RCC 7860 (cell line): ENCODE data around the gene TFAP2D.

Experiments used
- DNase-seq: peaks from one replicate; pipeline ENCODE4 v3.0.0-alpha.2; 2015; ENCODE audit warnings: low spot score
- FAIRE-seq: peaks from 2 replicates; lab custom pipeline; 2012; peaks lifted over from hg19 to GRCh38; lab: Jason Lieb, UNC

Gene TFAP2D

DNA sequence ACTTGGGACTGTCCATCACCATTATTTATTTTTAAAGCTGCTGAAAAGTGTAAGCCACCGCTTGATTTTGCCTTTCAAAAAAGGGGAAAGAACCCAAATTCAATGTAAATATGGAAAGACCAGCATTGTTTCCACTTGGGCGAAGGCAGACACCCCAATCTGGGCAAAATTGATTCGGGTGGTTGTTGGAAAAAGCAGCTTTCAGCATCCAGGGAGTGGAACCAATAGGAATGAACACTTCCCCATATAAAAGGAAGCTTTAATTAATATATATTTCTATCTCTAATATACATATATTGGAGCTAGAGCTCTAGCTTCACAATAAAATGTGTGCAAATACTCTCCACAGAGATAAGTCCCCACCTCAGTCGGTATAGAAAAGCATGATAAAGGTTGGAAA, at the start of gene TFAP2D:
Gene TFAP2D (plus strand): TSS at position 301 of the 400 bp plus-strand sequence. CDS start 530 bp downstream, outside the sequence.
- FAIRE-seq (no peak), DNase-seq (no peak)

DNA sequence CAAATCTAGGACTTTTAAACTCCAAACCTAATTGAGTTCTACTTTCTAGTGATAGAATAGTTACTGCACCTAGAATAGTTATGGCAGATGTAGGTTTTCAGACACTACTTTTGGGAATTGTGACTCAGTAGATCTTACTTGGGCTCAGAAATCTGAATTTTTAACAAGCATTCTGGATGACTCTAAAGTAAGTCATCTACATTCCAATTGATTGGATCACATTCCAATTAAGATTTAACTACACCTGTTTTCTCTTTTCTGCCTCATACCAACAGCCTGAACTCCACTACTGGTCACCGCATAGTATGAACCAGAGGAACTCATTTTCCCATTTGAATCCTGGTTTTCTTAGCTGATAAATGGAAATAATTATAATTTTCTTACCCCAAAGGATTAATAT, 49.5 kb upstream of the TFAP2D start:
- no peak for FAIRE-seq
- DNase-seq, result no peak

DNA sequence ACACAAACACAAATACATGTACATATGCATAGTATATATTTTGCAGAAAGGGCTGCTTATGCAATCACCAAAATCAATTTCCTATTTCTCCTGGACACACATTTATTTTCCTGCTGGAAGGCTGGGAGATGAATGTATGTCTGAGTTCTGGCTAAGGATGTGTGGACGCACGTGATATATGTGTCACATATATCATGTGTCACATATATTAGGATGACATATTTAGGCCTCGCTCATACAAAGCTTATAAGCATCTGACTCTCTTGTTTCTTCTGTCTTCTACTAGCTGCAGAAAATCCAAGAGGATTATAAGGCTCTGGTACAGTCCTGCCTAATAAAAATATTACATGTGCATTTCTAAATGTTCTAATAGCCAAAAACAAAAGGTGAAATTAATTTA, 47.2 kb upstream of the TFAP2D start:
- FAIRE-seq, result no peak
- DNase-seq, result no peak

DNA sequence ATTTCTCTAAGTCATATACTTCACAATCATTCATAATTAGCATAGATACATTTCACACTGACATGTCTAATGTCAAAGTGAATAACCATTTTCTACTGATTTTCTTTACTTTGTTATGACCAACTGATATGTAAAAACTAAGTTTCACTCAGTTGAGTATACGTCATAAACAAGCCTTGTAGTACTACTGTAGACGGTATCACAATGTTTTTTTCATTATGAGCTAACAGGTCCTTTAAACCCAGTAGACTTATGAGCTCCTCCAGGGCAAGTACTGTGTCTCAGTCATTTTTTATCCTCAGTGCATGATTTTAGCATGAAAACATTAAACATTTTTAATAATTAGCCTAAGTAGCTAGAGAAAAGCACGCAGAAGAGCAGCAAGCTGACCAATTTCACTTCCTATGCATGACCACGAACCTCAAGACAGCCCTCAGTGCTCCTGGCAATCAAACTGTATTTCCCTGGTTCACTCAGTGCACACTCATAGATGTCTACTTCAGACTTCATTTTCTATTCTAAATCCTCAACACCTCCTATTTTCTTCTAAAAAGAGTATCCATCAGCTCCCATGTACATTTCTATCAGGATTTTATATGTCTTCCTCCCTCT, 32.0 kb upstream of the TFAP2D start:
- DNase-seq, result no peak
- FAIRE-seq, result no peak

DNA sequence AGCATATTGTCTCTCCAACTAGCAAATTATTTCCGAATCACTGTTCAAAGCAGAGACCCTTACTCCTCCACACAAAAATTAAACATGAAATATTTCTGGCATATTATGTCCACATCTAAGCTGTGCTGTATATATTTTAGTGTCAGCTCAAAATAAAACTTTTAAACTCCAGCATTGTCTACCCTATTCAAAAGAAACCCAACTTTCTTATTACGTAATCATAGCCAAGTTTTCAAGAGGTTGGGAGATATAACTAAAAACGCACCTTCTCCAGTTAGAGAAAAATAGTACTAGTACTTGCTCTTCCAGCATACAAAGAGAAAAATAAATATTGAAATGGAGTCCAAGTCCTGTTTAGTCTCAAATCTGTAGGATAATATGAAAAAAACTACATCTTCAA, 24.1 kb upstream of the TFAP2D start:
- DNase-seq (no peak), FAIRE-seq (no peak)

DNA sequence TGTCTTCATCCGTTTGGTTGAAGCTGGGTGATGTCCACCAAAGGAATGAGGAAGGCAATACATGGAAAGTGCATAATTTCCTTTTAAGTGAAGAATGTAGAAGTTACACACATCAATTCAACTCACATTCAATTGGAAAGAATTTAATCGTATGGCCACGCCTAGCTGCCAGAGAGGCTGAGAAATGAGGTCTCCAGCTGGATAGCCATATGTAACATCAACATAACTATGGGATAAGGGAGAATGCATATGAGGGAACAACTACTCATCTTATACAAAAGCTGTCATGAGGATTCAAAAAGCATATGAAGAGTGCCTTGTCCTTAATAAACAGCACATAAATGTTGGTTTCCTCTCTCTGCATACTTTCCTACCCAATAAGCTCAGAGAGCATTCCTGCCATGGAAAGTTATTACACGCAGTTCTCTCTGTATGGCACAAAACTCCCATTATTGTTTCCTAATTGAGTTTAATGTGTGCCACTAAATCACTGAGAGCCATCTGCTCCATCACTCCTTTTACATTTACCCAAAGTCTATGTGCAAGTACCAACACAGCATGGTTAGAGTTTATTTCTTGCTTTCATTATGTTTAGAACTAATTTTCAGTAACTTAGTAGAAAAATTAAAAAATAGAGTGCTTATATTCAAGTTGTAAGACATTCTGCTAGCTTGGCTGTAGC, 21.4 kb upstream of the TFAP2D start:
- FAIRE-seq, result no peak

DNA sequence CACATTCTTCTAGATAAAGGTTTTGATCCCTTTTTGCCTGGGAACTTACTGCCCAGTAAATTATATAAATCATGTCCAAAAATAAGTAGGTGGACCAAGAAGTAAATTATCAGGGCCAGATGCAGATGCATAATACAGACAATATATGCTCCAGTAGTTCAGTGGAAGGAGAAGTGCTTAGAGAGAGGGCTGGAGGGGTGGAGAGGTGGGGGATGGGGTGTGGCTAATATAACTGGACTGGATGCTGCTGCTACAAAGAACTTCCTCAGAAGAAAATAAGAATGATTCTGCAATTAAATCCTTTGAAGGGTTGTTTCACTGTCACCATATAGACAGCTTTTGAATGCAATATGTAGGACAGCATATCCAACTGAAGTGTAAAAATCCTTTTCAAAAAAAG, 14.8 kb upstream of the TFAP2D start:
- FAIRE-seq, result no peak
- no peak for DNase-seq

More for the DNA sequence above, 21.4 kb upstream of the TFAP2D start:
- no peak for DNase-seq

DNA sequence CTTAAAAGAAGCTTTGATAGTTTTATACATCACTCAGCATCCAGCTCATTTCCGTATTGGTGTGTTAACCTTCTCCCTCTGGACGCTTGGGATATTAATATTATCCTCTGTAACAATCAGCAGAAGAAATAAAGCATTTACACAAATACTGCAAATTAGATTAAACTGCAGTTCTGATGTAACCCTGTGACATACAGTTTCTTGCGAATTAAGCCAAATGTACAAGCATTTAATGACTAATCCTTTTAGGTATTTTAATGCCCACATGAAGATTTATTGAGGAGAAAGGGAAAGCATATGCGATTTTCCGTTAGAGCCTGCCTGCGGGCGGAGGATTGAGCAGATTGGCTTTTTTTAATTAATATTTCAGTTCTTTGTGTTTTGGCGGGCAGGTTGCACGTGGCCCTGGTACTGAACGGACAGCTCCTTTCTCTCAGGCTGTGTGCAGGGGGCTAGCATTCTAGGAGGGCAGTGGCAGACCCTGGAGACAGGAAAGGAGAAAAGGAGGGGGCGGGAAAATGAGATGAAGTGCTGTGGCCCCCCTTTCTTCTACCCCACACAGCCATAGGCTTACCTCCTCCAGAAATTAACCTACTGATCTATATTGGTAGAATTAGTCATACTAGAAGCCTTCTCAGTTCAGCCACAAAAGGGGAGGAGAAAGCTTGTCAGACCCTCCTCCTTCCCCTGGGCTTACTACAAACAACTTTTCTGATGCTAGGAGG, 14.1 kb upstream of the TFAP2D start:
- FAIRE-seq, result no peak
- no peak for DNase-seq

DNA sequence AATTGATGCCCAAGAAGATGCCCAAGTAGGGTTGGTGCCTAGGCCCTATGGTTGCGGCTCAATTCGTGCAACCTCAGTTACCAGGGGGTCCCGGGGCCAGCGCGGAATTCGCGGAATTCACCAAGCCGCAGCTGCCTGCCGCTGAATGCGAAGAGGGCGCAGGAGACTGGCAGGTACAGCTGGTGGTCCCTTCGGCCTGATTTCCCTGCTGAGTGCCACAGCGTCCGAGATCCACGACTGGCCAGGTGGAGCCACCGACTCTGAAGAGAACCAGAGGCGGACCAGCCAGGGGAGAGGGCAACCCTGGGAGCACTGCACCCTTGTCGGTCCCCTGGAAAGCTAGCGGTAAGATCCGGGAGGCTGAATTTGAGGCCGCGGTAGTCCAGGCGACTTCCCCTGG, 6.8 kb upstream of the TFAP2D start:
- no peak for FAIRE-seq

DNA sequence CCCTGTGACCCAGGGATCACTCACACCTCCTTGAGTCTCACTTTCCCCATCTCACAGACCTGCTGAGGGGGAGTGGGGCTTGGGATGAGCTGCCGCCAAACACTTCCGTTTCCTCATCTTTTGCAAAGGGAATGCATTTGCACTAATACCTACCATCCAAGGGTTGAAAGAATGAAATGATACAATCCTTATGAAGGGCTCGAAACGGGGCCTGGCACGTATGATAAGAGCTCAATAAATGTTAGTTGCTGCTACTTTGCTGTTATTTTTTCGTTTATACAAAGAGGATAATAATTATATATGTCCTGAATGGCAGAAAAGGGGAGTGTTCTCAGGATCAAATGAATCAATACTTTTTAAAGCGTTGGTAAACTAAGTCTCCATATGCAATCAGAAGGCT, 6.1 kb upstream of the TFAP2D start:
- no peak for FAIRE-seq
- DNase-seq, result no peak

More for the DNA sequence above, 6.8 kb upstream of the TFAP2D start:
- DNase-seq, result no peak

DNA sequence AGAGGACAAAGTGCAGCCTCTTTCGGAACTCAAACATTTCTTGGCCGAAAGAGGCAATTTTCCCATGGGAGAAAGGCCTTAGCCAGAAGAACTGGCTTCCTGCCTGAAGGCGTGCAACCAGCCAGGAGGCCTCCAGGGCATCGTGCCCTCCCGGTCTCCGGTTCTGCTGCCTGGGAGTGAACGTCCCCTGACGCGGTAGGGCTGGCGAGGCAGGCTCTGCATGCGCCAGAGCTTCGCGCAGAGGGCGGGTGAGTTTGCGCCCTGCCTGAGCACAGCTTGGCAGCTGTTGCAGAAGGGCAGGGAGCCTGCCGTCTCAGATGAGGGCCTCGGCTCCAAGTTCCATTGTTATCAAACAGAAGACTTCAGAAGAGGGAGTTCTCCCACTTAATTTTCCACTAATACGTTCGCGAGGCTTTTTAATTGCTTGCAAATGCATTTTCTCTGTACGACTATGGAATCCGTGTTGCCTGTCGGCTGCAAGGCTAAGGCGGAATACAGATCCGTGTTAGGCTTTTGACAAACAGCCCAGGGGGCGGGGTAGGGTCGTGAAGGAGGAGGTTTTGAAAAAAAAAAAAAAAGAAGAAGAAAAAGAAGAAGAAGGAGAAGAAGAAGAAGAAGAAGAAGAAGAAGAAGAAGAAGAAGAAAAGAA, 5.5 kb upstream of the TFAP2D start:
- no peak for FAIRE-seq

DNA sequence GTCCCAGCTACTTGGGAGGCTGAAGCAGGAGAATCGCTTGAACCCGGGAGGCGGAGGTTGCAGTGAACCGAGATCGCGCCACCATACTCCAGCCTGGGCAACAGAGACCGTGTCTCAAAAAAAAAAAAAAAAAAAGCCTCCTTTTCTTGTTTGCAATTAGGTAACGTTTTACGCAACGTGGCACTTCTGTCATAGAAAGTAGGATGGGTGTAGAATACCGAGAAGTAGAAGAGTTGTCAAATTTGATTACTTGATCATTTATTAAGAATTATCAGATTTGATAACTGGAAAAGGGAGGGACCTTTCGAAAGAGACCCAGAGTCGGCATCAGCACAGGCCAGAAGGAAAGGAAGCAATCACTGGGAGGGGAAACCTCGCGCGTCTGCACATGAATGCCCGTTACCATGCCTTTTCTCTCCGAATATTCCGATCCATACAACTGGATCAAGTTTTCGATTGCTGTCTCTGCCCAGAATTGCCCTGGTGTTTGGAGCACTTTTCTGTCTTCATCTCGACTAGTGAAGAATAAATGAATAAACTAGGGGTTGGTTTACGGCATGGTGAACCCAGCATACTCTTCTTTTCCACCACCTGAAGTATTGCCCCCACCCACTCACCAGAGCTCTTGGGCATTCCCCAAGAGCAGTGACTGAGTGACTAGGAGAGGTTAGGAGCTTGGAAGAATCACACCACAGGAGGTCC, 4.5 kb upstream of the TFAP2D start:
- FAIRE-seq (no peak), DNase-seq (no peak)

More for the DNA sequence above, 5.5 kb upstream of the TFAP2D start:
- DNase-seq, result no peak

DNA sequence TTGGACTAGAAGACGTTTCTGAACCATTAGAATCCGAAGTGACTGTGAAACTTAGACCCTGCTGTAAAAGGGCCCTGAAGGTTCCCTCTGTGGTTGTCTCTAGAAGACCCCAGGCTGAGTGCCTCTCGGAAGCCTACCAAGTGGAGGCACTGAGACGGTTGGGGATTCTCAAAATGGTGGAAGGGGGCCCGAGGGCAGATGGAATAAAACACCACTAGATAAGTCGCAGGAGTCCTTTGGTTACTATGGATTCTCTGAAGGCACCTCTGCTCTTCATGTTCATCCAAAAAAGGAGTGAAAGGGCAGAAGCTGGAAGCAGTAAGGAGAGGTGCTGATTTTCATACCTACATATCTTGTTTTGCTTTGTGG, 4.0 kb upstream of the TFAP2D start:
- FAIRE-seq (no peak), DNase-seq (no peak)

DNA sequence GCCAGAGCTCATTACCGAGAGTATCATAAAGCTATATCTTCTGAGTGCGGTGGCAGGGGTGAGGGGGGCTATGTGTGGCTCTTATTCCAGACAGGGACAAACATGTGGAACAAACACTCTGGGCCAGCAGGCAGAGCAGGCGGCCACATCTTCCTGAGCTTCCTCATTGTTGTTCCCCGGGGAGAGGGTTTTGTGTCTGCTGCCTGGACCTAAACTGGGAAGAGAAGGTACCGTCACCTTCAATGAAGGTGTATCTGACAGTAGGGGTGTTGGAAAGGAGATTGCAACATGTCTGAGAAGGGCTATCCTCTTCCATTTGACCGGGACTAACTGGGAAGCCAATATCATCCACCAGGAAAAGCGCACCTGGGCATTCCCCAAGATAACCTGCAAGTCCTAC, 1.6 kb upstream of the TFAP2D start:
- FAIRE-seq (no peak), DNase-seq (no peak)

DNA sequence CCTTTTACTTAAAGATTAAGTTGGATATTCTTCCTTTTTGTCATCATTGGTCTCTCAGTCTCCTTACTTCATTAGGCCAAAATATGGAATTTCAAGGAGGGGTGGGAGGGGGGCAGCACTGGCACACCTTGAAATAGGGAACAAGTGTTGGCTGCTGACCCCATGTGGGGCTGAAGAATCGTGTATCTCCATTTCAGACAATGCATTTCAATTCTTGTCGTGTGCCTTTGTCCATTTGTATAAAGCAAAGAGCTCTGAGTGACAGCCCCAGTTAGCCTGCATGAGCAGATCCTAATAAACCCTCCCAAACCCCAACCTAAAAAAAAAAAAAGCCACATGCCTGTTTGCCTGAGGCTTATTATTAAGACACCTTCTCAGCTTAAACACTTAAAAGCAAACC, 1.0 kb upstream of the TFAP2D start:
- DNase-seq (no peak), FAIRE-seq (no peak)

DNA sequence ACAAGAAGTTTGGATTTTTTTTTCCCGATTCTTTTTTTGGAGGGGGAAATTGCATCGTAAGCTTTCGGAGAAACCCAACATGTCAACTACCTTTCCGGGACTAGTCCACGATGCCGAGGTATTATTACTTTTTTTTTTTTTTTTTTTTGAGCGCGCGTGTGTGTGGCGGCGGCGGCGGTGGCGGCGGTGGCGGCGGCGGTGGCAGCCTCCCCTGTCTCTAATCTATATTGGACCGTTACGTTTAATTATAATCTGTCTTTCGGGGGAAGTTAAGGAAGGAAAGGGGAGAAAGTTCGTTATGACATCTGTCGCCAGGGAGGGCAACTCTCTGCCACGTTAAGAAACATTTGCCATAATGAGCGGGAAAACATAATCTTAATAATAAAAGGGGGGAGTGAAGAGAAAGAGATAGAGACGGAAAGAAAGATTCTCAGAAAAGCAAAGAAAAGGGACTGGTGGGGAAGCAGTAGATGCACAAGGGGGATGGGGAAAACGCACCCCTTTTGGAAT, 706 bp downstream of the TFAP2D start:
- DNase-seq, result no peak

DNA sequence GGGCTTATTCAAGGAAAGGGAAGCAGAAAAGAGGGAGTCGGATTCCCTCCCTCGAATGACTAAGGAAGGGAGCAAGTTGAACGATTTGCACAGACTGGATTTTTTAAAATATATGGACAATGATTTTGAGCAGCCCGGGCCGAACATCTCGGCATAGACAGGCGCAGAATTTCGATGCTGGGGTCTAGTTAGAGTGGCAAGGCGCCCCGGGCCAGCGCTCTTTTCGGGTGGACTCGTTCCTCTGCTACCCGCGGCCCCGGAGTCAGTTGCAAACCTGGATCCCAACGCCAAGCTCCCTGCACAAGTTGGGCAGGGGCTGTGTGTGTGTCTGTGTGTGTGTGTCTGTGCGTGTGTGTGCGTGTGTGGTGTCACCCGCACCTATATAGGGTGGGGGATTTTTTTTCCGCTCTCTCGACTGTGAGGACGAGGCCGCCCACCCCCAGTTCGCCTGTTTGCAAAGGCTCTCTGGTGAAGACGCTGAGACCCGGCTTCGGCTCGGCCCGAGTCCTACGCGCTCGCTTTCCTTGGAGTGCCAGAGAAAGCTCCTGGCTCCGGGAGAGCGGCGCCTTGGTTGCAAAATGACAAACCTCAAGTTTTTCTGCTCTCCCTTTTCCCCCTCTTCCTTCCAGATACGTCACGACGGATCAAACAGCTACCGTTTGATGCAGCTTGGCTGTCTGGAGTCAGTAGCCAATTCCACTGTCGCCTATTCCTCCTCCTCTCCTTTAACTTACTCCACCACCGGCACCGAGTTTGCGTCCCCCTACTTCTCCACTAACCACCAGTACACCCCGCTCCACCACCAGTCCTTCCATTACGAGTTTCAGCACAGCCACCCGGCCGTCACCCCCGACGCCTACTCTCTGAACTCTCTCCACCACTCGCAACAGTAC, 1.4 kb downstream of the TFAP2D start:
- no peak for FAIRE-seq
- DNase-seq, result no peak

More for the DNA sequence above, 706 bp downstream of the TFAP2D start:
- FAIRE-seq, result no peak

DNA sequence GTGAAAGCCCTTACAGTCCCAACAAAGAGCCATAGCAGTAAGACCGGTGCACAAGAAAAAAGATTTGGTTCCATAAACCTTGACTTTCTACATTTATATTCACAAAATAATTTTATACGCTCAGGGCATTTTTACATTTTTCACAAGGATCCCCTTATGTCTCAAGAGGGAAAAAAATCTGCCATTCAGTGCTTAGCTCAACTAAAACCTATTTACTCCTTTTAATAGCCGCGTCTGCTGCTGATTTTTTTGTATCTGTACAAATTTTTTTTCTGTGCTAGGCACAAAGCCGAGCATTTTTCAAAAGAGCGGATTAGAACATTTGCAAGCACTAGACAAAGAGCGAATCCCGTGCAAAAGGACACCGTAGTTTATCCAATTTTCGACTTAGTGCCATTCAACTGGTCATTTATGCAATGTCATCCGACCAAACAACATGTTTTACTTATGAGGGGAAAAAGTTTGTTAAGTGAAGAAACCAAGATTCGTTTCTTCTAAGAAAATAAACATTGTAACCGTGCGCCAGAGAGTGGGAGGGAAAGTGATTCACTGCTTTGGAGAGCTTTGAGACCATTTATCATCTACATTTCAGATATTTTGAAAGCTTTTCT, 3.7 kb downstream of the TFAP2D start:
- no peak for FAIRE-seq

DNA sequence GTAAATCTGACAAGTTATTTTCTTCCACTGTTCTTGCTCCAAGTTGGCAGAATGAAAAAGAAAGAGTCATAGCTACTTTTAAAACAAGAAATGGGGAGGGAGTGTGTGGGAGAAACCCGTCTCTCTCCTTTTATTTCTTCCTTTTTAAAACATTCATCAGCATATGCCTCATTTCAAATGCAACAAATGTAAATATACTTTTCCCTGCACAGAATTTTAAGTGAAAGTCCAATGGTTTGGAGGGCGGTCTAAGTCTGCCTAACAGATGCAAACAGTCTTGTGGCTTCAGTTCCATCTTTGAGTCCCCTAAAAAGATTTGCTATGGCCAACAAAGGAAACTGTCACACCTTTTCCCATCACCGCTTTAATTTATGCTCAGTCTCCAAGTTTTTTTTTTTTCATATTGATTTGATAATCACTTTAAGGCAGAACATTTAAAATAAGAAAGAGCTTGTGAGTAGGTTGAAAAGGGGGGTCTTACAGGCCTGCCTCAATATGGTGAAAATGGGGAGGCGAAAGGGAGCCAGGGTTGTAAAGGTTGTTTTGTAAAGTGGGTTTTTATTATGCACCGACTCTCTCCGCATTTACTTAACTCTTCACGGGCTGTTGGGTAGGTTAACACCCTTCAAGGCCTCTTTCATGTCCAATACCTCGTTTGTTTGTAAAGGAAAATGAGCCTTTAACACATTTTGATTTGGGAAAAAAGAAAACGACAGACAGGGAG, 4.6 kb downstream of the TFAP2D start:
- no peak for DNase-seq
- no peak for FAIRE-seq

More for the DNA sequence above, 3.7 kb downstream of the TFAP2D start:
- no peak for DNase-seq
